Nucleus accumbens (tissue), 56 donors: ENCODE measurements around the gene B4GALT6.

Experiments
- DNase-seq, 56 donors: peaks; one replicate each; lab custom pipeline; 2025; lab: John Stamatoyannopoulos, UW

Gene B4GALT6

GRCh38 chr18:31598021-31598805 is 86.2 kb downstream of the B4GALT6 start:
- DNase-seq: no peak

DNA sequence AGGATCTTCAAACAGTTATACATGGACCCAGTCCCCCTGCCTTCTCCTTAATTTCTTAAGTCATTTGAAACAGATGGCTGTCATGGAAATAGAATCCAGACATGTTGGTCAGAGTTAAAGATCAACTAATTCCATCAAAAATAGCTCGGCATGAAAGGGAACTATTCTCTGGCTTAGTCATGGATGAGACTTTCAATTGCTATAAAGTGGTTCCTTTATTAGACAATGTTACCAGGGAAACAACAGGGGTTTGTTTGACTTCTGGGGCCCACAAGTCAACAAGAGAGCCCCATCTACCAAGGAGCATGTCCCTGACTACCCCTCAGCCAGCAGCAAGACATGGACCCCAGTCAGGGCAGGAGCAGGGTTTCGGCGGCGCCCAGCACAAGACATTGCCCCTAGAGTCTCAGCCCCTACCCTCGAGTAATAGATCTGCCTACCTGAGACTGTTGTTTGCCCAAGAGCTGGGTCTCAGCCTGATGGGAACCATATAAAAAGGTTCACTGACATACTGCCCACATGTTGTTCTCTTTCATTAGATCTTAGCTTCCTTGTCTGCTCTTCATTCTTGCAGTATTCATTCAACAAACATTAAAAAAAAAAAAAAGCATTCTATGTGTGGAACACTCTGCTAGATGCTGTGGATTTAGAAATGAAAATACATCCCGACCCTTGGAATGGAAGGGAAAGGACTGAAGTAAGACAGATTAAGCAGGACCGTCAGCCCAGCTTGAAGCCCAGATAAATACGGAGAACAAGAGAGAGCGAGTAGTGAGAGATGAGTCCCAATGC is 88.1 kb downstream of the B4GALT6 start:
- DNase-seq: no peak

DNA sequence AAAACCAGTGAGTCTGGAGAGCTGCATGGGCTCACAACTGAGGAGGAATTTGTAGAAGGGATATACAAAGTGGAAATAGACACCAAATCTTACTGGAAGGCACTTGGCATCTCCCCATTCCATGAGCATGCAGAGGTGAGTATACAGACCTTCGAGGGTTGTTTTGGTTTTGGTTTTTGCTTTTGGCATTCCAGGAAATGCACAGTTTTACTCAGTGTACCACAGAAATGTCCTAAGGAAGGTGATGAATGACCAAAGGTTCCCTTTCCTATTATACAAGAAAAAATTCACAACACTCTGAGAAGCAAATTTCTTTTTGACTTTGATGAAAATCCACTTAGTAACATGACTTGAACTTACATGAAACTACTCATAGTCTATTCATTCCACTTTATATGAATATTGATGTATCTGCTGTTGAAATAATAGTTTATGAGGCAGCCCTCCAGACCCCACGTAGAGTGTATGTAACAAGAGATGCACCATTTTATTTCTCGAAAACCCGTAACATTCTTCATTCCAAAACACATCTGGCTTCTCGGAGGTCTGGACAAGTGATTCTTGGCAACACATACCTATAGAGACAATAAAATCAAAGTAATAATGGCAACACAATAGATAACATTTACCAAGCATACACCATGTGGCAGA is 89.1 kb downstream of the B4GALT6 start:
- DNase-seq: no peak

DNA sequence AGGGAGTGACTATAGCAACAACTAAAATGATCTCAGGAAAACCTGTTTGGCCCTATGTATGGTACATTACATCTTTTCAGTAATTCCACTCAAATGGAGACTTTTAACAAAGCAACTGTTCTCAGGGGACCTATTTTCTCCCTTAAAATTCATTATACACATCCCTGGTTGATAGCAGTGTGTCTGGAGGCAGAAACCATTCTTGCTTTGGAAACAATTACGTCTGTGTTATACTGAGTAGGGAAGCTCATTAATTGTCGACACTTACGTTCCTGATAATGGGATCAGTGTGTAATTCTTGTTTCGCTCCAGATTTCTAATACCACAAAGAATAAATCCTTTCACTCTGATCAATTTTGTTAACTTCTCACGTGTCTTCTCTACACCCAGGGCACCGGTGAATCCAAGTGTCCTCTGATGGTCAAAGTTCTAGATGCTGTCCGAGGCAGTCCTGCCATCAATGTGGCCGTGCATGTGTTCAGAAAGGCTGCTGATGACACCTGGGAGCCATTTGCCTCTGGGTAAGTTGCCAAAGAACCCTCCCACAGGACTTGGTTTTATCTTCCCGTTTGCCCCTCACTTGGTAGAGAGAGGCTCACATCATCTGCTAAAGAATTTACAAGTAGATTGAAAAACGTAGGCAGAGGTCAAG is 91.7 kb downstream of the B4GALT6 start:
- DNase-seq: no peak

DNA sequence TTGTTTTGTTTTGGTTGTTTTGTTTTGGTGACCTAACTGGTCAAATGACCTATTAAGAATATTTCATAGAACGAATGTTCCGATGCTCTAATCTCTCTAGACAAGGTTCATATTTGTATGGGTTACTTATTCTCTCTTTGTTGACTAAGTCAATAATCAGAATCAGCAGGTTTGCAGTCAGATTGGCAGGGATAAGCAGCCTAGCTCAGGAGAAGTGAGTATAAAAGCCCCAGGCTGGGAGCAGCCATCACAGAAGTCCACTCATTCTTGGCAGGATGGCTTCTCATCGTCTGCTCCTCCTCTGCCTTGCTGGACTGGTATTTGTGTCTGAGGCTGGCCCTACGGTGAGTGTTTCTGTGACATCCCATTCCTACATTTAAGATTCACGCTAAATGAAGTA is 92.8 kb downstream of the B4GALT6 start, which contains the start of gene TTR:
Gene TTR, plus strand, starts transcription at position 250 of the 400 bp plus-strand sequence. Its CDS starts 26 bp downstream, at position 276.
- no peak for DNase-seq

DNA sequence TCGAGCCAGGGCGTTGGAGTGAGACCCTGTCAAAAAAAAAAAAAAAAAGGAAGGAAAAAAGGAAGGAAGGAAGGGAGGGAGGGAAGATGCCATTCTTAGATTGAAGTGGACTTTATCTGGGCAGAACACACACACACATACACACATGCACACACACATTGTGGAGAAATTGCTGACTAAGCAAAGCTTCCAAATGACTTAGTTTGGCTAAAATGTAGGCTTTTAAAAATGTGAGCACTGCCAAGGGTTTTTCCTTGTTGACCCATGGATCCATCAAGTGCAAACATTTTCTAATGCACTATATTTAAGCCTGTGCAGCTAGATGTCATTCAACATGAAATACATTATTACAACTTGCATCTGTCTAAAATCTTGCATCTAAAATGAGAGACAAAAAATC is 93.3 kb downstream of the B4GALT6 start:
- DNase-seq: no peak

DNA sequence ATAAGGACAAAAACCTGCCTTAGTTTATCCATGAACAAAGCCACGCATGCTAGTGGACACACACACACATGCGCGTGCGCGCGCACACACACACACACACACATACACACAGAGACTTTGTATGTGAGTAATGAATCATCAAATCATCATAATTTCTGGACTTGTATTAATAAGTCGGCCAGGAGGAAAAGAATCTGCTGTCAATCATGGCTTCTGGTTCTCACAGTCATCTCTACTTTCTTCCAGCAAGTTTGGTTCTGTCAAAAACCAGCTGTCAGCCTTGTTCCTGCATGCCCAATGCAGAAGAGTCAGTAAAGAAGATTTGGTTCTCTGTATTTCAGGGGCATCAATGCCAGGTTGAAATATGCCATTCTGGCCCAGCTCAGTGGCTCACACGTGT is 93.8 kb downstream of the B4GALT6 start:
- DNase-seq: no peak

- no peak for DNase-seq
These were observed 96.9 kb downstream of the B4GALT6 start for GRCh38 chr18:31587529-31587928.

- no peak for DNase-seq
These were observed 97.8 kb downstream of the B4GALT6 start for GRCh38 chr18:31586616-31587015.

DNA sequence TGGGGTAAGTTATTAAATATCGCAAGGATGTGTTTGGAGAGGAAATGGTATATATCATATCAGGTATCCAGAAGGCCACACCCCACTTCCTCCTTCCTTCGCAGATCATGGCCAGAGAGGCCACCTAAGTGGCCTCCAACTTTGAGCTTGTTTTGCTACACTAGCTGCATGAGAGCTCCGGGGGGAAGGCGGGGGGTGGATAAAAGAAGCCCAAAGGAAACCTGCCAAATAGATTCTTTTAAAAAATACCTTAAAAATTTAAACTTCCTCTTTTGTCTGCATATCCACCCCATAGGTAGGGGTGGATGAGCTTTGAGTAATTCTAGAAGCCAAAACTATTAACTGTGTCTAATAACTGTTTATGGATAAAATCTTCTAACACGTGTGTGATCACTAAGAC is 98.4 kb downstream of the B4GALT6 start:
- no peak for DNase-seq

- no peak for DNase-seq
These were observed 101.1 kb downstream of the B4GALT6 start for GRCh38 chr18:31583185-31583854.

- DNase-seq: no peak
These were observed 102.7 kb downstream of the B4GALT6 start for GRCh38 chr18:31581498-31582197.

DNA sequence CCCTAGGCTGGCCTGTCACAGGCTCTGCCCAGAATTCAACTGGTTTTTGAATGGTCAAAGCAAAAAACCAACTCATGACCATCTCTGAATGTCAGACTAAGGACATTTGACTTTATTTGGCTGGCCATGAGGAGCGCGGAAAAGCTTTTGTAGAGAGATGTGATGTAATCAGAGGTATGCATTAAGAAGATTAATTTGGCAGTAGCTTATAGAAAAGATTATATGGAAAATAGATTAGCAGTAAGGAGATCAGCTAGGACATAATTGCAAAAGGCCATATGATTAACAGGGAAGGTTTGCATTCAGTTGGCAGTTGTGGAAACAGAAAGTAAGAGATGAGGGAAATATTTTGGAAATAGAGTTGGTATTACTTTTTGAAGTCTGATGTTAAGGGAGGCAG is 105.0 kb downstream of the B4GALT6 start:
- DNase-seq: no peak

- DNase-seq: no peak
These were observed 106.3 kb downstream of the B4GALT6 start for GRCh38 chr18:31578126-31578525.

DNA sequence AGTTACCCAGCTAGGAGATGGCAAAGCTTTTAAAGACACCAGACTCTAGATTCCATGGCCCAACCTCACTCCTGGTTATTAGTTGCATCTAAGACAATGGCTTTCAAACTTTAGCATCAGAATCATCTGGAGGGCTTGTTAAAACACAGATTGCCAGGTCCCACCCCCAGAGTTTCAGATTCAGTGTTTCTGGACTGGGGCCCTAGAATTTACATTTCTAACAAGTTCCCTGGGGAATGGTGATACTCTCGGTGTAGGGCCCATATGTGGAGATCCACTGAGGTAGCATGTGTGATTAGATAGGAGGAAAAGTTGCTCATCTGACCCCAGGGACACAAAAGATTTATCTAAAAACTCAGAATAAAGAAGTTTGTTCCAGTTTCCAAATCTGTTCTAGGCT is 107.2 kb downstream of the B4GALT6 start:
- DNase-seq: no peak

- DNase-seq: no peak
These were observed 107.7 kb downstream of the B4GALT6 start for GRCh38 chr18:31576670-31577069.

- no peak for DNase-seq
These were observed 108.7 kb downstream of the B4GALT6 start for GRCh38 chr18:31575515-31576257.

DNA sequence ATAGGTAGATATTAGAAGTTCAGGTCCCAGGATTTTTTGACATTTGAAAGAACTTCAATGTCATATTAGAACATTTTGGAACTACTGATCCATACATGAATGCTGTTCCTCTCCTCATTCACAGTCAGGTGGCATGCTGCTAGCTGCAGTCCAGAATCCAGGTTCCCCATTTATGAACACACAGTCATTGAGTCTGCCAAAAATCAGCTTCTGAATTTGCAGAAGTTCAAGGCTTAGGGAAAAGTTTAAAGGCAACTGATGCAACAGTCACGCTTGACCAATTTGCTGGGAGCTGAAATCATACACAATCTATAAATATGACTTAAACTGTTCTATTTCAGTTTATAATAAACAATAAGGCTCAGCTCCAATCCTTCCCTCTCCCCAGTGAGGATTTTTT is 110.0 kb downstream of the B4GALT6 start:
- no peak for DNase-seq
